HG03354 (cell line): ENCODE measurements around the gene KCNJ2.
A peak's percentile ranks its signal among the peaks of the same experiment; 100 is the strongest.

Experiments
- ATAC-seq: cut with Tn5 transposase; IDR thresholded peaks from one replicate; pipeline ENCODE4 v1.9.1; 2021; ENCODE audit warnings: mild to moderate bottlenecking; ENCODE audit not compliant: unreplicated experiment, poor library complexity, severe bottlenecking

The KCNJ2 gene

GRCh38 chr17:70168977-70169708 lies at the start of gene KCNJ2:
Gene KCNJ2 (plus strand): TSS chr17:70169532. CDS start chr17:70175040, 5,508 bp downstream.
- ATAC-seq: peak; percentile 96

- no peak for ATAC-seq
Observed at GRCh38 chr17:70119545-70119944, 49.8 kb upstream of the KCNJ2 start.

GRCh38 chr17:70119983-70120382 lies 49.3 kb upstream of the KCNJ2 start:
- ATAC-seq: no peak

GRCh38 chr17:70120425-70120824 lies 48.9 kb upstream of the KCNJ2 start:
- ATAC-seq: no peak

GRCh38 chr17:70121126-70121525 lies 48.2 kb upstream of the KCNJ2 start:
- no peak for ATAC-seq

GRCh38 chr17:70123193-70123592 lies 46.1 kb upstream of the KCNJ2 start:
- no peak for ATAC-seq

GRCh38 chr17:70124723-70125122 lies 44.6 kb upstream of the KCNJ2 start:
- no peak for ATAC-seq

GRCh38 chr17:70127221-70127873 lies 42.0 kb upstream of the KCNJ2 start:
- ATAC-seq: no peak

GRCh38 chr17:70128727-70129238 lies 40.5 kb upstream of the KCNJ2 start:
- no peak for ATAC-seq

- ATAC-seq: no peak
Observed at GRCh38 chr17:70130289-70130688, 39.0 kb upstream of the KCNJ2 start.

GRCh38 chr17:70132505-70132904 lies 36.8 kb upstream of the KCNJ2 start:
- no peak for ATAC-seq

- ATAC-seq: no peak
Observed at GRCh38 chr17:70134042-70134441, 35.3 kb upstream of the KCNJ2 start.

- no peak for ATAC-seq
Observed at GRCh38 chr17:70134777-70135176, 34.6 kb upstream of the KCNJ2 start.

- no peak for ATAC-seq
Observed at GRCh38 chr17:70136131-70136530, 33.2 kb upstream of the KCNJ2 start.

GRCh38 chr17:70137451-70138230 lies 31.7 kb upstream of the KCNJ2 start:
- ATAC-seq: peak; percentile 100

GRCh38 chr17:70138291-70138865 lies 31.0 kb upstream of the KCNJ2 start:
- ATAC-seq: no peak

- no peak for ATAC-seq
Observed at GRCh38 chr17:70139449-70139993, 29.8 kb upstream of the KCNJ2 start.

- no peak for ATAC-seq
Observed at GRCh38 chr17:70144260-70144846, 25.0 kb upstream of the KCNJ2 start.

GRCh38 chr17:70153210-70153609 lies 16.1 kb upstream of the KCNJ2 start:
- ATAC-seq: no peak
